ENCODE measurements around the gene PLEKHD1. TPM values are rescaled to one million over a fixed set of nuclear protein-coding genes. Genes with fewer than 3 reads are reported as not detected.

PLEKHD1 gene
- total and polyA plus RNA-seq, 2 donors (not counting 1 experiment from before 2014, with no cell fraction given), result 0.12 TPM

DNA sequence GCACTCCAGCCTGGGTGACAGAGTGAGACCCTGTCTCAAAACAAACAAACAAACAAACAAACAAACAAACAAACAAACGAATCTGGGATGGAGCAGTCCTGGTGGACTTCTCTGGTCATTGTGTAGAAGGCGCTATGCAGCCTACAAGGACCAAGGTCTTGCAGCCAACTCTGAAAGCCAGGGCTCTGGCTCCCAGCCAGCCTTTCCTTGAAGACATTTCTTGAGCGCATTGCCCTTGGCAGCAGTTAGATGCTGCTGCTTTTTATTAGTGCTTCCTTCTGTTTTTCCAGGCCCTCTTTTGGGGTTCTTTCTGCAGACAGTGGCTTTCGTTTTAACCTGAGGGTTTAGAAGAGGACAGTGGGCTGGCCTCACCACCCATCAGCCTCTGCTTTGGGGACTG lies 70.0 kb downstream of the PLEKHD1 start:
- Mint-ChIP-seq H3K9me3 (ENCODE audit: insufficient read depth) (no peaks in the 10 kb centered on the region), H3K27ac (no peak overlapping the region), H3K4me3 (no peak overlapping the region), H3K4me1 (no peaks in the 10 kb centered on the region), H3K27me3 (peaks cover 57% of the 10 kb centered on the region)
- H4K20me1 ChIP-seq (ENCODE audit: control insufficient read depth, insufficient read depth, low read length, poor library complexity, severe bottlenecking), result no peaks in the 10 kb centered on the region
- no peak overlapping the region for H3K4me2 ChIP-seq (replicated peaks; ENCODE audit: low read depth, low read length, poor library complexity, severe bottlenecking)
- no peaks in the 10 kb centered on the region for H3K4me1 ChIP-seq (ENCODE audit: control insufficient read depth in 2 of 2, insufficient read depth in 2 of 2, low read length in 2 of 2)
- ChIA-PET POLR2A (no interaction called here), CTCF (interaction anchor here (1.5 kb wide), 1 partner anchor 20 kb away, joined by 7 read pairs; the partner anchor contains the start of gene CCDC177)
- H3K9ac ChIP-seq (ENCODE audit: low read length), result no peak overlapping the region
- no peaks in the 10 kb centered on the region for H3K36me3 ChIP-seq (replicated peaks in 1 of 2; ENCODE audit: control extremely low read depth in 1 of 2, control insufficient read depth in 1 of 2, extremely low read depth in 1 of 2, insufficient read depth in 2 of 2, low read length in 1 of 2)
- no peaks in the 10 kb centered on the region for H3K79me2 ChIP-seq (ENCODE audit: control insufficient read depth, insufficient read depth, low read length)
- ATAC-seq (ENCODE audit: low read depth) (no peak), DNase-seq (no peak)
- TF ChIP-seq, protein P1, sequence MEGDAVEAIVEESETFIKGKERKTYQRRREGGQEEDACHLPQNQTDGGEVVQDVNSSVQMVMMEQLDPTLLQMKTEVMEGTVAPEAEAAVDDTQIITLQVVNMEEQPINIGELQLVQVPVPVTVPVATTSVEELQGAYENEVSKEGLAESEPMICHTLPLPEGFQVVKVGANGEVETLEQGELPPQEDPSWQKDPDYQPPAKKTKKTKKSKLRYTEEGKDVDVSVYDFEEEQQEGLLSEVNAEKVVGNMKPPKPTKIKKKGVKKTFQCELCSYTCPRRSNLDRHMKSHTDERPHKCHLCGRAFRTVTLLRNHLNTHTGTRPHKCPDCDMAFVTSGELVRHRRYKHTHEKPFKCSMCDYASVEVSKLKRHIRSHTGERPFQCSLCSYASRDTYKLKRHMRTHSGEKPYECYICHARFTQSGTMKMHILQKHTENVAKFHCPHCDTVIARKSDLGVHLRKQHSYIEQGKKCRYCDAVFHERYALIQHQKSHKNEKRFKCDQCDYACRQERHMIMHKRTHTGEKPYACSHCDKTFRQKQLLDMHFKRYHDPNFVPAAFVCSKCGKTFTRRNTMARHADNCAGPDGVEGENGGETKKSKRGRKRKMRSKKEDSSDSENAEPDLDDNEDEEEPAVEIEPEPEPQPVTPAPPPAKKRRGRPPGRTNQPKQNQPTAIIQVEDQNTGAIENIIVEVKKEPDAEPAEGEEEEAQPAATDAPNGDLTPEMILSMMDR (IDR thresholded peaks at IDR 0.05), result no peak
- TF ChIP-seq EZH2 (IDR thresholded peaks at IDR 0.05; ENCODE audit: borderline replicate concordance, insufficient read depth, low read depth, low read length, poor library complexity, severe bottlenecking), result no peak
- H3K27me3 ChIP-seq (replicated peaks in 1 of 4; ENCODE audit: control extremely low read depth in 1 of 4, control insufficient read depth in 3 of 4, insufficient read depth in 4 of 4, low read length in 3 of 4), result peaks cover 0 to 15% (median 1%) of the 10 kb centered on the region in 4 experiments
- no peak overlapping the region for H3K27ac ChIP-seq (ENCODE audit: low read length in 2 of 2)
- no peak overlapping the region for H3K4me3 ChIP-seq (ENCODE audit: control extremely low read depth in 1 of 5, extremely low read depth in 1 of 5, insufficient read depth in 1 of 5, low read depth in 2 of 5, low read length in 4 of 5)
- intact Hi-C loops (cut with micrococcal nuclease), result no loop called here
- 74% methylated on average over 4 of the region's 4 CpGs for WGBS (ENCODE audit: insufficient coverage)
- H2AFZ ChIP-seq (ENCODE audit: insufficient read depth, low read depth, low read length, poor library complexity, severe bottlenecking), result no peak overlapping the region
- no peaks in the 10 kb centered on the region for H3K9me3 ChIP-seq (ENCODE audit: control extremely low read depth in 1 of 3, control insufficient read depth in 2 of 3, insufficient read depth in 1 of 3, low read length in 2 of 3)

DNA sequence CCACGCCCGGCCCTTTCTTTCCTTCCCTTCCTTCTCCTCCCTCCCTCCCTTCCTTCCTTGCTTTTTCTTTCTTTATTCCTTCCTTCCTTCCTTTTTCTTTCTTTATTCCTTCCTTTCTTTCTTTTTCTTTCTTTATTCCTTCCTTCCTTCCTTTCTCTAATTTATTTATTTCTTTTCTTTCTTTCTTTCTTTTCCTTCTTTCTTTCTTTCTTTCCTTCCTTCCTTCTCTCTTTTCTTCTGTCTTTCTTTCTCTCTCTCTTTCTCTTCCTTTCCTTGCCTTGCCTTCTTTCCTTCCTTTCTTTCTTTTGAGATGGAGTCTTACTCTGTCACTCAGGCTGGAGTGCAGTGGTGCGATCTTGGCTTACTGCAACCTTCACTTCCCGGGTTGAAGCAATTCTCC lies 74.2 kb downstream of the PLEKHD1 start:
- Histone ChIP-seq H3K27ac (ENCODE audit: low read length in 2 of 2) (no peak overlapping the region), H3K4me2 (replicated peaks; ENCODE audit: low read depth, low read length, poor library complexity, severe bottlenecking) (no peak overlapping the region), H3K4me3 (ENCODE audit: control extremely low read depth in 1 of 5, extremely low read depth in 1 of 5, insufficient read depth in 1 of 5, low read depth in 2 of 5, low read length in 4 of 5) (no peak overlapping the region), H3K9me3 (ENCODE audit: control extremely low read depth in 1 of 3, control insufficient read depth in 2 of 3, insufficient read depth in 1 of 3, low read length in 2 of 3) (no peaks in the 10 kb centered on the region), H3K27me3 (replicated peaks in 1 of 4; ENCODE audit: control extremely low read depth in 1 of 4, control insufficient read depth in 3 of 4, insufficient read depth in 4 of 4, low read length in 3 of 4) (peaks cover 0 to 16% (median 4%) of the 10 kb centered on the region in 4 experiments), H2AFZ (ENCODE audit: insufficient read depth, low read depth, low read length, poor library complexity, severe bottlenecking) (no peak overlapping the region), H3K4me1 (ENCODE audit: control insufficient read depth in 2 of 2, insufficient read depth in 2 of 2, low read length in 2 of 2) (no peaks in the 10 kb centered on the region), H3K9ac (ENCODE audit: low read length) (no peak overlapping the region), H3K36me3 (replicated peaks in 1 of 2; ENCODE audit: control extremely low read depth in 1 of 2, control insufficient read depth in 1 of 2, extremely low read depth in 1 of 2, insufficient read depth in 2 of 2, low read length in 1 of 2) (no peaks in the 10 kb centered on the region), H4K20me1 (ENCODE audit: control insufficient read depth, insufficient read depth, low read length, poor library complexity, severe bottlenecking) (no peaks in the 10 kb centered on the region), H3K79me2 (ENCODE audit: control insufficient read depth, insufficient read depth, low read length) (no peaks in the 10 kb centered on the region)
- Mint-ChIP-seq H3K27ac (no peak overlapping the region), H3K4me3 (no peak overlapping the region), H3K27me3 (peaks cover 51% of the 10 kb centered on the region), H3K4me1 (no peaks in the 10 kb centered on the region), H3K9me3 (ENCODE audit: insufficient read depth) (no peaks in the 10 kb centered on the region)
- DNase-seq (no peak), ATAC-seq (ENCODE audit: low read depth) (no peak)
- intact Hi-C loops (cut with micrococcal nuclease), result no loop called here
- ChIA-PET CTCF (no interaction called here), POLR2A (no interaction called here)
- TF ChIP-seq EZH2 (IDR thresholded peaks at IDR 0.05; ENCODE audit: borderline replicate concordance, insufficient read depth, low read depth, low read length, poor library complexity, severe bottlenecking), result no peak
- WGBS (ENCODE audit: insufficient coverage), result 87% methylated on average over 3 of the region's 4 CpGs

Measured in B cell (primary cell).